CD4-positive, alpha-beta T cell (primary cell): ENCODE measurements around the gene TENT5C. TPM values are rescaled to one million over a fixed set of nuclear protein-coding genes. Genes with fewer than 3 reads are reported as not detected.
A peak's percentile ranks its signal among the peaks of the same experiment; 100 is the strongest.

Experiments used
- ATAC-seq: fragments of 200-7000 bp; cut with Tn5 transposase; one replicate; pipeline ENCODE4 v1.10.0; 2022; ENCODE audit warnings: mild to moderate bottlenecking; ENCODE audit not compliant: poor library complexity
- CTCF ChIA-PET: fragments of 350-600 bp; sonication (Branson Sonifier 250); formaldehyde crosslinking; loops from one replicate; lab custom pipeline; 2021; ENCODE audit warnings: antibody characterized with exemption, inconsistent platforms; lab: Charles Lee
- POLR2A ChIA-PET: fragments of 350-600 bp; sonication (Branson Sonifier 250); formaldehyde crosslinking; loops from one replicate; lab custom pipeline; 2021; ENCODE audit warnings: antibody characterized with exemption, inconsistent platforms; lab: Charles Lee
- DNase-seq, 14 experiments: peaks; one replicate each; pipeline ENCODE4 v3.0.0-alpha.2; 2013 to 2020; ENCODE audit warnings: mixed read lengths in 2 of 14
- H3K27ac ChIP-seq, 2 donors: one replicate each; pipeline versions ENCODE4 v1.5.1 to v1.7.0; 2013; ENCODE audit warnings: low read length in 2 of 2, low read depth in 1 of 2, mild to moderate bottlenecking in 1 of 2
- H3K27me3 ChIP-seq, 2 experiments: 1 replicate in 1 of 2; 2 replicates in 1 of 2; pipeline versions ENCODE4 v1.6.1 to v1.7.0; 2013; ENCODE audit warnings: low read length in 2 of 2, control low read depth in 1 of 2, mild to moderate bottlenecking in 1 of 2, moderate library complexity in 1 of 2; ENCODE audit not compliant: insufficient read depth in 2 of 2, control insufficient read depth in 1 of 2
- H3K36me3 ChIP-seq: one replicate; pipeline ENCODE4 v1.6.1; 2013; ENCODE audit warnings: low read length, control low read depth; ENCODE audit not compliant: insufficient read depth
- H3K4me1 ChIP-seq: one replicate; pipeline ENCODE4 v1.6.1; 2013; ENCODE audit warnings: low read length, control low read depth; ENCODE audit not compliant: insufficient read depth
- H3K4me3 ChIP-seq: one replicate; pipeline ENCODE4 v1.5.1; 2013; ENCODE audit warnings: mild to moderate bottlenecking, low read length, moderate library complexity
- H3K9me3 ChIP-seq, 2 experiments: 1 replicate in 1 of 2; 2 replicates in 1 of 2; pipeline versions ENCODE4 v1.6.1 to v1.7.0; 2013; ENCODE audit warnings: low read length in 2 of 2, mild to moderate bottlenecking in 2 of 2, control low read depth in 1 of 2, moderate library complexity in 1 of 2; ENCODE audit not compliant: control insufficient read depth in 1 of 2, insufficient read depth in 1 of 2
- H3K27ac Mint-ChIP-seq: one replicate; pipeline ENCODE4 v1.8.0; 2020; ENCODE audit warnings: mixed read lengths
- H3K27me3 Mint-ChIP-seq: one replicate; pipeline ENCODE4 v1.8.0; 2021; ENCODE audit warnings: mixed read lengths
- H3K36me3 Mint-ChIP-seq: one replicate; pipeline ENCODE4 v1.8.0; 2021; ENCODE audit warnings: low read depth, mixed read lengths
- H3K4me1 Mint-ChIP-seq: one replicate; pipeline ENCODE4 v1.8.0; 2021; ENCODE audit warnings: low read depth, mixed read lengths
- H3K4me3 Mint-ChIP-seq: one replicate; pipeline ENCODE4 v1.8.0; 2020; ENCODE audit warnings: mild to moderate bottlenecking, mixed read lengths
- H3K9me3 Mint-ChIP-seq: one replicate; pipeline ENCODE4 v1.8.0; 2020; ENCODE audit warnings: mixed read lengths
- intact Hi-C, 2 experiments: fragments of 100-400 bp; cut with DNase I in 1 of 2; cut with micrococcal nuclease in 1 of 2; formaldehyde crosslinking; loops; one replicate each; pipeline versions ENCODE4 v1.15.1 to v1.9.0; 2023 to 2025; cut with DNase I, micrococcal nuclease
- total RNA-seq, 174 experiments: library from RNA in 2 of 174; stranded (reverse) in 2 of 174; gene quantifications; one replicate each; pipeline ENCODE4 v1.2.3 and lab custom pipeline; 2021 to 2026
- TF ChIP-seq, protein P1 (sequence below): fragments of 200-600 bp; IDR thresholded peaks from one replicate; pipeline ENCODE4 v1.8.0; 2022; ENCODE audit warnings: antibody characterized with exemption, mild to moderate bottlenecking

TENT5C gene
- total RNA-seq, 2 experiments from 2014 or later = 122 to 123 TPM

DNA sequence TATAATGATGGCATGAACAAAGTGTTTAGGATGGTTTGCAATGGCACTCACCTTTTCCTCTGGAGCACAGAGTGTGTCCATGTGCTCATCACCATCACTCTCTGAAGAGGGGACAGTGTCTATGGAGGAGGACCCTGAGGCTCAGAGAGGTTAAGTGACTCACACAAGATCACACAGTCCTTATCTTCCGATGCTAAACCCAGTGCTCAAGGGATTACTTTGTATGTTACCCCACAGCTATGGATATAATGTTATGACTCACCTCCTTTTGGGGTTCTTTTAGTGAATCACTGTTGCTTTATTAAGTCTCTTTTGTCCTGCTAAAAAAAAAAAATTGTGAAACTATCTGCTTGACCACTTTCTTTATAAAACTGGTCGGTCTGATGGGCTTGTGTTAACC is 67.6 kb downstream of the TENT5C start:
- H3K27ac Mint-ChIP-seq = no peak overlapping the region
- CTCF ChIA-PET = interaction anchor here (1.3 to 4.8 kb wide), 6 partner anchors 16 to 161 kb away, joined by 6 to 63 read pairs (median 22); partner anchors contain the start of gene TENT5C
- H3K4me3 Mint-ChIP-seq = no peak overlapping the region

DNA sequence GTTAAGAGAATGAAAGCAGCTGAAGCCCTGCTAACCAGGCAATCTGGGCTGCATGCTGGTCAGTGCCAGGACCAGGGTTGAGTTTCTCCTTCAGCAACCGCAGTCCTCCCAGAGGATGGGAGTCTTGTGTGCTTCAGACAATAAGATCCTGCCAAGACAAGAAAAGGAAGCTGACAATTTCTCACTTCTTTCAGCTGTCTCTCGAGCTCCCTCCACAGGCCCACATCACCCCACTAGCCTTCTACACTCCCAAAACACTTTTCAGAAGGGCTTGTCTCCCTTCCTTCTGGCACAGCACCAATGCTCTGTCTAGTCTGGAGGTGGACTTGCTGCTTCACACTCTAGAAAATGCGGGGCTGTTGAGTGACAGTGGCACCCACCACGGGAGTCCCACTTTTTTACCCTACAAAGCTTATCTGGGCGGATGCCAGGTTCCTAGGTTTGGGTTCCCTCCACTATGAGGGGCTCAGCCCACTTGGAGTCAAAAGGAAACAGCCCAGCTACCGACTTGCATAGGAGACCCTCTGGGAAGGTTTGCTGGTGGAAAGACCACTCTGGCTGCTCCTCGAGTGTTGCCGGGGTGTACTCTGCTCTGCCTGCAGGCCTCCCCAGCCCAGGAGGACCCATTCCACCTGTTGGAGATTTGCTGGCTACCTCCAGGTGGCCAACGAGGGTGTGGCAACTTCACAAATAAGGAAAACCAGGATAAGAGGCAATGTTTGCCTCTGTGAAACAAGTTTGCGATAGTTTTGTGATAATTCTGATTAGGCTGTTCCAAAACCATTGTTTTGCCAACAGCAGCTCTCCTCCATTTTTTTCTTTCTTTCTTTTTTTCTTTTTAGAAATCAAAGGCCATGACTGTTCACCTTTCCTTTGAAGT is 68.9 kb downstream of the TENT5C start:
- TF ChIP-seq, protein P1, sequence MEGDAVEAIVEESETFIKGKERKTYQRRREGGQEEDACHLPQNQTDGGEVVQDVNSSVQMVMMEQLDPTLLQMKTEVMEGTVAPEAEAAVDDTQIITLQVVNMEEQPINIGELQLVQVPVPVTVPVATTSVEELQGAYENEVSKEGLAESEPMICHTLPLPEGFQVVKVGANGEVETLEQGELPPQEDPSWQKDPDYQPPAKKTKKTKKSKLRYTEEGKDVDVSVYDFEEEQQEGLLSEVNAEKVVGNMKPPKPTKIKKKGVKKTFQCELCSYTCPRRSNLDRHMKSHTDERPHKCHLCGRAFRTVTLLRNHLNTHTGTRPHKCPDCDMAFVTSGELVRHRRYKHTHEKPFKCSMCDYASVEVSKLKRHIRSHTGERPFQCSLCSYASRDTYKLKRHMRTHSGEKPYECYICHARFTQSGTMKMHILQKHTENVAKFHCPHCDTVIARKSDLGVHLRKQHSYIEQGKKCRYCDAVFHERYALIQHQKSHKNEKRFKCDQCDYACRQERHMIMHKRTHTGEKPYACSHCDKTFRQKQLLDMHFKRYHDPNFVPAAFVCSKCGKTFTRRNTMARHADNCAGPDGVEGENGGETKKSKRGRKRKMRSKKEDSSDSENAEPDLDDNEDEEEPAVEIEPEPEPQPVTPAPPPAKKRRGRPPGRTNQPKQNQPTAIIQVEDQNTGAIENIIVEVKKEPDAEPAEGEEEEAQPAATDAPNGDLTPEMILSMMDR = peak; percentile 61
- Histone ChIP-seq H3K4me3 (no peak overlapping the region), H3K27me3 (no peaks in the 10 kb centered on the region), H3K4me1 (peaks cover 13% of the 10 kb centered on the region), H3K36me3 (no peaks in the 10 kb centered on the region), H3K9me3 (no peaks in the 10 kb centered on the region), H3K27ac (no peak overlapping the region)
- H3K27ac Mint-ChIP-seq = no peak overlapping the region
- intact Hi-C loops = loop anchor here (1.0 to 5.0 kb wide), 7 partner anchors 37 to 162 kb away; partner anchors contain the start of gene TENT5C (in 1 of the 2)
- no peak overlapping the region for H3K4me3 Mint-ChIP-seq
- no peaks in the 10 kb centered on the region for H3K9me3 Mint-ChIP-seq
- peaks cover 13% of the 10 kb centered on the region for H3K27me3 Mint-ChIP-seq
- ATAC-seq = peak; percentile 86
- POLR2A ChIA-PET = interaction anchor here (0.6 to 2.4 kb wide), 7 partner anchors 10 to 140 kb away, joined by 3 to 28 read pairs (median 7); partner anchors contain the start of gene TENT5C
- H3K36me3 Mint-ChIP-seq = no peaks in the 10 kb centered on the region
- CTCF ChIA-PET = interaction anchor here (0.8 to 4.8 kb wide), 19 partner anchors 8 to 238 kb away, joined by 3 to 63 read pairs (median 6); partner anchors contain the start of gene TENT5C
- H3K4me1 Mint-ChIP-seq = peaks cover 7% of the 10 kb centered on the region
- DNase-seq = peak in 13 of 14 experiments; percentile 39 to 82 (median 57)

More for the DNA sequence above, 67.6 kb downstream of the TENT5C start:
- H3K27me3 ChIP-seq = no peaks in the 10 kb centered on the region
- H3K4me1 ChIP-seq = peaks cover 13% of the 10 kb centered on the region
- Mint-ChIP-seq H3K27me3 (peaks cover 13% of the 10 kb centered on the region), H3K9me3 (no peaks in the 10 kb centered on the region), H3K36me3 (no peaks in the 10 kb centered on the region), H3K4me1 (peaks cover 7% of the 10 kb centered on the region)
- TF ChIP-seq, protein P1 = no peak
- ATAC-seq (no peak), DNase-seq (no peak)
- no peaks in the 10 kb centered on the region for H3K36me3 ChIP-seq
- H3K27ac ChIP-seq = no peak overlapping the region
- POLR2A ChIA-PET = interaction anchor here (1.6 to 2.4 kb wide), 3 partner anchors 8 to 67 kb away, joined by 8 to 28 read pairs (median 19); partner anchors contain the start of gene TENT5C
- intact Hi-C loops = loop anchor here in 1 of 2 experiments (5.0 kb wide), 2 partner anchors 36 to 79 kb away; no protein-coding TSS in a partner anchor
- H3K9me3 ChIP-seq = no peaks in the 10 kb centered on the region
- no peak overlapping the region for H3K4me3 ChIP-seq

DNA sequence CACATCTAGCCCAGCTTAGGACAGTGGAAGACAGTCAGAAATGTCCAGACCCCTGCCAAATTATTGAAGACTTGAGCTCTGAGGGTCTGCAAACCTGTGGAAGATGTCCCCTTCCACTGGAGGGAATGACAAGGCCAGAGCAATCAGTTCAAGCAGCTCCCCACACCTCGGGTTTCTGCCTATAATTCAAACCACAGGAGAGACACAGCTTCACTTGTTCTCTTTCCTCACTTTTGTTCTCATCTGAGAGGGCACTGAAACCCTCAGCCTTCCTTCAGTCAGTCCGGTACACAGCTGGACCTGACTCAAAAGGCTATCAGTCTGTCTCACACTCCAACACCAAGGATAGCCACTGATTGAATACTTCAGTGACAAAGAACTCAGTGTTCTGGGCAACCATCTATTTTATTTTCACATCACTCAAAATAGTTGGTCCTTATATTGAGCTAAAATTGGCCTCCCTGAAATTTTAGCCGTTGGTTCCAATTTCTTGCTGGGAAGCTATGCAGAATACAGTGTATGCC is 70.1 kb downstream of the TENT5C start:
- Histone ChIP-seq H3K27me3 (no peaks in the 10 kb centered on the region), H3K4me3 (no peak overlapping the region), H3K36me3 (no peaks in the 10 kb centered on the region), H3K27ac (no peak overlapping the region), H3K9me3 (no peaks in the 10 kb centered on the region), H3K4me1 (peaks cover 13% of the 10 kb centered on the region)
- H3K4me1 Mint-ChIP-seq = peaks cover 7% of the 10 kb centered on the region
- no peak overlapping the region for H3K4me3 Mint-ChIP-seq
- peaks cover 7% of the 10 kb centered on the region for H3K27me3 Mint-ChIP-seq
- H3K9me3 Mint-ChIP-seq = no peaks in the 10 kb centered on the region
- CTCF ChIA-PET = interaction anchor here (1.9 to 4.8 kb wide), 4 partner anchors 19 to 141 kb away, joined by 7 to 63 read pairs (median 29); no protein-coding TSS in a partner anchor
- POLR2A ChIA-PET = no interaction called here
- TF ChIP-seq, protein P1 = no peak
- no peak overlapping the region for H3K27ac Mint-ChIP-seq
- intact Hi-C loops = loop anchor here (2.0 to 5.0 kb wide), 3 partner anchors 69 to 164 kb away; partner anchors contain the start of gene TENT5C (in 1 of the 2)
- ATAC-seq = no peak
- H3K36me3 Mint-ChIP-seq = no peaks in the 10 kb centered on the region
- no peak for DNase-seq
